Measurements from ENCODE around the gene DLGAP1.

The DLGAP1 gene

DNA sequence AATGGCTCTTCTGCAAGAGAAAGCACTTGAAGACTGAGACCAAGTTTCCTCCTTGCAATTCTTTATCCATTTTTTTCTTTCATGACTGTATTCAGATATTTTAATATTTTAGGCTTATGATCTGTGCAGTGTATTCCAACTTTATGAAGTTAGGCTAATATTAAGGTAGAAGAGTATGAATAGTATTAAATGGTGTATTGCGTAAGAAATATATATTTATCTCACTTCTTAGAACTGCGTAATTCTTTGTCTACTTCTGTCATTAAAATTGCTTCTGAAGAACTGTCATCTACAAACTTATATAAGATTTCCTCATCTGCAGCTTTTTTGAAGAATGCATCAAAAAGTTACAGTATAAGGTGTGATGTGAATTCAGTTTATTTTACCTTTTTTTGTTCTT, 183.2 kb downstream of the DLGAP1 start:
- in situ Hi-C loops (cut with MboI; ENCODE audit: low sequenced_read_pairs, unreplicated experiment): no loop called here
- no peak for DNase-seq (ENCODE audit: low spot score)
- TF ChIP-seq, protein P1, sequence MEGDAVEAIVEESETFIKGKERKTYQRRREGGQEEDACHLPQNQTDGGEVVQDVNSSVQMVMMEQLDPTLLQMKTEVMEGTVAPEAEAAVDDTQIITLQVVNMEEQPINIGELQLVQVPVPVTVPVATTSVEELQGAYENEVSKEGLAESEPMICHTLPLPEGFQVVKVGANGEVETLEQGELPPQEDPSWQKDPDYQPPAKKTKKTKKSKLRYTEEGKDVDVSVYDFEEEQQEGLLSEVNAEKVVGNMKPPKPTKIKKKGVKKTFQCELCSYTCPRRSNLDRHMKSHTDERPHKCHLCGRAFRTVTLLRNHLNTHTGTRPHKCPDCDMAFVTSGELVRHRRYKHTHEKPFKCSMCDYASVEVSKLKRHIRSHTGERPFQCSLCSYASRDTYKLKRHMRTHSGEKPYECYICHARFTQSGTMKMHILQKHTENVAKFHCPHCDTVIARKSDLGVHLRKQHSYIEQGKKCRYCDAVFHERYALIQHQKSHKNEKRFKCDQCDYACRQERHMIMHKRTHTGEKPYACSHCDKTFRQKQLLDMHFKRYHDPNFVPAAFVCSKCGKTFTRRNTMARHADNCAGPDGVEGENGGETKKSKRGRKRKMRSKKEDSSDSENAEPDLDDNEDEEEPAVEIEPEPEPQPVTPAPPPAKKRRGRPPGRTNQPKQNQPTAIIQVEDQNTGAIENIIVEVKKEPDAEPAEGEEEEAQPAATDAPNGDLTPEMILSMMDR (IDR thresholded peaks at IDR 0.05; ENCODE audit: borderline replicate concordance, control extremely low read depth, extremely low read depth, insufficient read depth, missing control alignments): no peak

DNA sequence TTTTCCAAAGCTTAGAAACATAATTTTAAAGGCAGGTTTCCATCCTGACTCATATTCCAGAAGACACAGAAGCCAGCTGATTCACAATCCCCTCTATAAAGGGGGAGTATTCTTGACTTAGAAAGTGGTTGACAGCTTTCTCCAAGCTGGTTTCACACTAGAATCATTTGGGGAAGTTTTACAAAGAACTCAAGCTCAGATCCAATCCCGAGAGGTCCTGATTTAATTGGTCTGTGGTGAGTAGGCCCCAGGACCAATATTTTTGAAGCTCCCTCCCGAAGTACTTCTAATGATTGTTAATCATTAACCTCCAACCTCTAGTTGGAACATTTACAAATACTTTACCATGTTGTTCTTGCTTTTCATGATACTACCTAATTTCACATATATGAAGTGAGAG, 184.1 kb downstream of the DLGAP1 start:
- in situ Hi-C loops (cut with MboI; ENCODE audit: low sequenced_read_pairs, unreplicated experiment): no loop called here
- DNase-seq (ENCODE audit: low spot score): no peak
- TF ChIP-seq, protein P1 (IDR thresholded peaks at IDR 0.05; ENCODE audit: borderline replicate concordance, control extremely low read depth, extremely low read depth, insufficient read depth, missing control alignments): no peak

- DNase-seq (ENCODE audit: low spot score): peak; percentile 9
- in situ Hi-C loops (cut with MboI; ENCODE audit: low sequenced_read_pairs, unreplicated experiment): no loop called here
- TF ChIP-seq, protein P1 (IDR thresholded peaks at IDR 0.05; ENCODE audit: borderline replicate concordance, control extremely low read depth, extremely low read depth, insufficient read depth, missing control alignments): no peak
Measured at GRCh38 chr18:4270016-4270415, 185.1 kb downstream of the DLGAP1 start.

GRCh38 chr18:4267641-4268040, 187.5 kb downstream of the DLGAP1 start:
- TF ChIP-seq, protein P1 (IDR thresholded peaks at IDR 0.05; ENCODE audit: borderline replicate concordance, control extremely low read depth, extremely low read depth, insufficient read depth, missing control alignments): no peak
- in situ Hi-C loops (cut with MboI; ENCODE audit: low sequenced_read_pairs, unreplicated experiment): no loop called here
- DNase-seq (ENCODE audit: low spot score): no peak

GRCh38 chr18:4264347-4264791, 190.7 kb downstream of the DLGAP1 start:
- TF ChIP-seq, protein P1 (IDR thresholded peaks at IDR 0.05; ENCODE audit: borderline replicate concordance, control extremely low read depth, extremely low read depth, insufficient read depth, missing control alignments): no peak
- in situ Hi-C loops (cut with MboI; ENCODE audit: low sequenced_read_pairs, unreplicated experiment): no loop called here
- DNase-seq (ENCODE audit: low spot score): no peak

DNA sequence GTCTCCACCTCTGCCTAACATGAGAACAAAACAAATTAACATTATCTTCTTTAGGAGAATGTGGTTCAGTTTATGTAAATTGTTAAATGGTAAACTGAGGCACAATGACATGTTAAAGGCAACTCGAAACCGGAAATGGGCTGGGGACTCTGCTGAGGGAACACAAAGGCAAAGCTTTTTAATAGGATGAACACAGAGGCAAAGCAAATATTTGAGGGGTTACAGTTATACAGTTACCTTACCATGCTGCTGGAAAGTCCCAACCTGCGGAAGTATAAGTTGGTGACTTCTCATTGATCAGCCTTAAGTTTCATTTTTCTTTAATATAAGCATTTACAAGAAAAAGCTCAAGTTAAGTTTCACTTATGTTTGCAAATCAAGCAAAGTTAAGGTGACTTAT, 195.0 kb downstream of the DLGAP1 start:
- DNase-seq (ENCODE audit: low spot score): peak; percentile 12
- in situ Hi-C loops (cut with MboI; ENCODE audit: low sequenced_read_pairs, unreplicated experiment): no loop called here
- TF ChIP-seq, protein P1 (IDR thresholded peaks at IDR 0.05; ENCODE audit: borderline replicate concordance, control extremely low read depth, extremely low read depth, insufficient read depth, missing control alignments): no peak
